ENCODE data around the gene CHIT1.

Gene CHIT1

DNA sequence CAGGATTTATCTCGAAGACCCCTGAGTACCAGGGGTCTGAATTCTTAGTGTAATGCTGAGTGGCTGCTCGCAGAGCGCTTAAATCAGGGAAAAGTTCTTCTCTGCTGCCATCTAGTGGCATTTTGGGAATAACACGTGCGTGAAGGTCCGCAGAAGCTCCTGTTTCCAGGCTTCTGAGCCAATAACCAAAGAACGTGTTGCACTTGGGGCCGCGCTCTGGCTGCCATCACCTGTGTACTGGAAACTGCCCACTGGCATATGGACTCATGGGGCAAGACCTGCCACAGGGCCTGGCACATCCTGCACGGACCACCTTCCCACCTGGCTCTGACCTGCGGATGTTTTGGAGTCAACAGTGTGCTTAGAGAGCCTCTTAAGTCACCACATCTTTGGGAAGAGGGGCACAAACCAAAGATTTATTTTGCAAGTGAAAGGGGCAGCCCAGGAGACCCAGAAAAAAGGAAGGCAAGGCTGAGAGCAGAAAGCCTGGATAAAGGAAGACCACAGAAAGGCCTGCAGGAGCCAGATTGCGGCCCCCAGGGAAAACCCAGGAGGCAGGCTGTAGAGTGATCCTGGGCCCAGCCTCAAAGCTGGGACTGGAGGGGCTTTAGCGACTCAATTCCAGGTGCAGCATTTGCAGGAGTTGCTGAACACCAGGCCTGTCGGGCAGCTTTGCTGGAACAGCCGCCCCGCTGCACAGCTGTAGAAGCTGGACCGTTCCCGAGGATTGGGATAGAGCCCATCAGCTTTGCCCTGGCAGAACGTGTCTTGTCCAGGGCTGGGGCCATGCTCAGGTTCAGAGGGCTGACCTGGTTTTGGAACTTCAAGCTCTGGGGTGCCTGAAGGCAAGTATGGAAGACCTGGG, 13.0 kb downstream of the CHIT1 start:
- no peak overlapping the region for H3K4me3 ChIP-seq (ENCODE audit: low read depth, low read length)
- H3K27me3 ChIP-seq (ENCODE audit: insufficient read depth, low read length) = peaks cover 30% of the 10 kb centered on the region
- H3K79me2 ChIP-seq (ENCODE audit: control insufficient read depth, insufficient read depth, low read length, unreplicated experiment) = no peaks in the 10 kb centered on the region
- H3K36me3 ChIP-seq (ENCODE audit: insufficient read depth, low read length) = no peaks in the 10 kb centered on the region
- no peak overlapping the region for H2AFZ ChIP-seq (ENCODE audit: low read length, unreplicated experiment)
- H3K4me1 ChIP-seq (ENCODE audit: control insufficient read depth, insufficient read depth, low read length, unreplicated experiment) = no peaks in the 10 kb centered on the region
- no peak overlapping the region for H3K27ac ChIP-seq (ENCODE audit: low read depth, low read length)

DNA sequence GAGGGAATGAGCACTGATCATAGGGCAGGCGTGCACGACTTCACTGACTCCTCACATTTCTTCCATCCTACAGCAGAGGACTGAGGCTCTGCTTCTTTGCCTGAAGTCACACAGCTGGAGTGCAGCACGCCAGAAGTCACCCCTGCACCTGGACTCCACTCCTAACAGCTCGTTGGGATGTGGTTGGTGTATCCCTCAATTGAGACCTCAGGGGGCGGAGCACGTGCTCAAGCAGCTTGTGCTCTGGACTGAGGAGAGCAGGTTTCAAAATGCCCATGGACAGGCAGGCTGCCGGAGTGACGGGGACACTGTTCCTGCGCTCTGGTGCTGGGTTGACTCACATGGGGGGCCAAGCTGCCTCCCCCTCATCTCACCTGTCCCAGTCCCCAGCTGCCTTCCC, 13.9 kb downstream of the CHIT1 start:
- Histone ChIP-seq H3K79me2 (ENCODE audit: control insufficient read depth, insufficient read depth, low read length, unreplicated experiment) (no peaks in the 10 kb centered on the region), H3K27me3 (ENCODE audit: insufficient read depth, low read length) (peaks cover 26% of the 10 kb centered on the region), H3K27ac (ENCODE audit: low read depth, low read length) (no peak overlapping the region), H3K4me1 (ENCODE audit: control insufficient read depth, insufficient read depth, low read length, unreplicated experiment) (no peaks in the 10 kb centered on the region), H3K4me3 (ENCODE audit: low read depth, low read length) (no peak overlapping the region), H3K36me3 (ENCODE audit: insufficient read depth, low read length) (no peaks in the 10 kb centered on the region), H2AFZ (ENCODE audit: low read length, unreplicated experiment) (no peak overlapping the region)

DNA sequence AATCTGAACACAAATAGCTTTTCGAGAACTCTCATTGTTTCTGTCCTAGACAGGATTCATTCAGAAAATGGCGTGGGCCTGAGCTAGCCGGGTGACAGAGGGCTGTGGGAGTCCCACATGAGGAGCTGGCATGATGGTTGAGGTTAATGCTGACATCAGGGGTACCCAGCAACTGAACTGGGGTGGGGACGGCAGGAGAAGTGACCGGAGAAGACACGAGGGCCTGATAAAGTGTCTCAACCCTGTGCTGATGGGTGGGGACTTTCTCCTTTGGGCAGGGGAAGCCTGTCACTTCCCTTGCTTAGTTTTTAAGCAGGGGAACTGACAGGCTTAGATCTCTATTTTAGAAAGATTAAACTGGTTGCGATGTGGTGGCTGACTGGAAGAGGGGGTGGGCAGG, 14.6 kb downstream of the CHIT1 start:
- H3K4me3 ChIP-seq (ENCODE audit: low read depth, low read length) = no peak overlapping the region
- H3K79me2 ChIP-seq (ENCODE audit: control insufficient read depth, insufficient read depth, low read length, unreplicated experiment) = no peaks in the 10 kb centered on the region
- H3K27ac ChIP-seq (ENCODE audit: low read depth, low read length) = no peak overlapping the region
- peaks cover 26% of the 10 kb centered on the region for H3K27me3 ChIP-seq (ENCODE audit: insufficient read depth, low read length)
- no peak overlapping the region for H2AFZ ChIP-seq (ENCODE audit: low read length, unreplicated experiment)
- H3K36me3 ChIP-seq (ENCODE audit: insufficient read depth, low read length) = no peaks in the 10 kb centered on the region
- no peaks in the 10 kb centered on the region for H3K4me1 ChIP-seq (ENCODE audit: control insufficient read depth, insufficient read depth, low read length, unreplicated experiment)

DNA sequence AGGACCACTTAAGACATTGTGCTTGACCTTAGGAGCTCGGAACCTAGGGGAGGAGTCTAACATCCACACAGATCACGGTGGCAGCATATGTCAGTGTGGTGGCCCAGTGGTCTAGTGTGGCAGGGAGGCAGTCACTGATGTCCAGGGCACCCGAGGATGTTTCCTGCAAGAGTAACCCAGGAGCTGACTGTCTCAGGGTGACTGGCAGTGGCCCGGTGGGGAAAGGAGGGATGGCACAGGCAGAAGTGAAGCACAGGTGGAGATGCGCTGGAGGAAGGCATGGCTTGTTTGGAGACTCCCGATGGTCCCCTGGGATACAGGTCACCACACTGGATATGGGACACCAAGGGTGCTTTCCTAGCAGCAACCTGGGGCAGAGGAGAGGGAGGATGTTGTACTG, 16.3 kb downstream of the CHIT1 start:
- peaks cover 10% of the 10 kb centered on the region; the same call in 1 of the 2 replicates for H3K27me3 ChIP-seq (ENCODE audit: insufficient read depth, low read length)
- no peaks in the 10 kb centered on the region for H3K36me3 ChIP-seq (ENCODE audit: insufficient read depth, low read length)
- H3K79me2 ChIP-seq (ENCODE audit: control insufficient read depth, insufficient read depth, low read length, unreplicated experiment) = no peaks in the 10 kb centered on the region
- H3K4me3 ChIP-seq (ENCODE audit: low read depth, low read length) = no peak overlapping the region
- no peaks in the 10 kb centered on the region for H3K4me1 ChIP-seq (ENCODE audit: control insufficient read depth, insufficient read depth, low read length, unreplicated experiment)
- no peak overlapping the region for H3K27ac ChIP-seq (ENCODE audit: low read depth, low read length)
- H2AFZ ChIP-seq (ENCODE audit: low read length, unreplicated experiment) = no peak overlapping the region

DNA sequence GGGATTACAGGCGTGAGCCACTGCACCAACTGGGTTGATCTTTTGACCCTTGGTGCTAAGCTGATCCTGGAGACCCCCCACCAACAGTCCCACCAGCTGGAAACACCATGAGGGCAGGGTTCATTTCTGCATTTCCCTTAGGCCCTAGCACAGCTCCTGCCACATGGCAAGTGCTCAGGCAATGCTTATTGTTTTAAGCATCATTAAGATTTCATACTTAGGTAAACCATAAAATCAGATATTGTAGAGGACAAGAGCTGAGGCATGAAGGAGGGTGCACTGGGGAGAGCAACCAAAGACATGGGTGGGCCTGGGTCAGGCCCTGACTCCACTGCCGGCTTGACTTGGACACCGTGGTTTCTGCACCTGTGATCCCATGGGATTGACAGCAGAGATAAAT, 17.7 kb downstream of the CHIT1 start:
- H3K36me3 ChIP-seq (ENCODE audit: insufficient read depth, low read length) = no peaks in the 10 kb centered on the region
- no peak overlapping the region for H2AFZ ChIP-seq (ENCODE audit: low read length, unreplicated experiment)
- no peaks in the 10 kb centered on the region for H3K4me1 ChIP-seq (ENCODE audit: control insufficient read depth, insufficient read depth, low read length, unreplicated experiment)
- no peaks in the 10 kb centered on the region for H3K79me2 ChIP-seq (ENCODE audit: control insufficient read depth, insufficient read depth, low read length, unreplicated experiment)
- H3K27me3 ChIP-seq (ENCODE audit: insufficient read depth, low read length) = 0 out of 2 replicates have a peak, but pooled peaks cover under 1% of the 10 kb centered on the region
- H3K27ac ChIP-seq (ENCODE audit: low read depth, low read length) = no peak overlapping the region
- no peak overlapping the region for H3K4me3 ChIP-seq (ENCODE audit: low read depth, low read length)

DNA sequence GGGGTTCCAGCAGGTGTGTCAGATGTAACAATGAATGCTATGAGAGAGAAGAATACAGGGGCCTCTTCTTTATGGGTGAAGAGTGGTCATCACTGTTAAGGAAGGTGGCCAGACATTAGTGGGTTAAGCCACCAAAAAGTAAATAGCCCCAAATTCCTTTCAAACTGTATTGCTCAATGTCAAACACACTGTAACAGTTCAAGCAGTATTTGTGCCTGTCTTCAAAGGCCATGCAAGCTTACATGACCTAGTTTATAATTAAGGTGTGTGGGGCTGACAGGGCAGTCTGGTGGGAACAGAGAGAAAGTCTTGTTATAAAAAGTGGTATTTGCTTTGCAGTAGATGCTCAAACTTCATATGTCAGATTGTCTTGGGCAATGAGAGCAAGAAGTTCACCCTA, 18.5 kb downstream of the CHIT1 start:
- Histone ChIP-seq H3K27ac (ENCODE audit: low read depth, low read length) (no peak overlapping the region), H3K36me3 (ENCODE audit: insufficient read depth, low read length) (no peaks in the 10 kb centered on the region), H2AFZ (ENCODE audit: low read length, unreplicated experiment) (no peak overlapping the region), H3K4me1 (ENCODE audit: control insufficient read depth, insufficient read depth, low read length, unreplicated experiment) (no peaks in the 10 kb centered on the region), H3K4me3 (ENCODE audit: low read depth, low read length) (no peak overlapping the region), H3K27me3 (ENCODE audit: insufficient read depth, low read length) (no peaks in the 10 kb centered on the region), H3K79me2 (ENCODE audit: control insufficient read depth, insufficient read depth, low read length, unreplicated experiment) (no peaks in the 10 kb centered on the region)

DNA sequence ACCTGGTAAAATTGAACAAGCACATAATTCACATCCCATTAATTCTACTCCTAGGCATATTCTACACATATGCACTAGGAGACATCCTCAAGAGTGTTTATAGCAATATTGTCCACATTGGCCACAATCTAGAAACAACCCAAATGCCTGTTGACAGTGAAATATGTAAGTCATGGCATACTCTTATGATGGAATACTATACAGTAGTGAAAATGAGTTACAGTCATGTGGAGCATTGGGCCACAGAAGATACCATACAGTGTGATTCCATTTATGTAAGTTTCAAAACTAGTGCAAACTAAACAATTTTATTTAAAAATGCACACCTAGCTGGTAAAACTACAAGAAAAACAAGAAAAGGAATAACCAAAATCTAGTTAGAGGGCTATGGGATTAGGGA, 19.1 kb downstream of the CHIT1 start:
- Histone ChIP-seq H3K27ac (ENCODE audit: low read depth, low read length) (no peak overlapping the region), H3K36me3 (ENCODE audit: insufficient read depth, low read length) (no peaks in the 10 kb centered on the region), H2AFZ (ENCODE audit: low read length, unreplicated experiment) (no peak overlapping the region), H3K4me1 (ENCODE audit: control insufficient read depth, insufficient read depth, low read length, unreplicated experiment) (no peaks in the 10 kb centered on the region), H3K4me3 (ENCODE audit: low read depth, low read length) (no peak overlapping the region), H3K27me3 (ENCODE audit: insufficient read depth, low read length) (no peaks in the 10 kb centered on the region), H3K79me2 (ENCODE audit: control insufficient read depth, insufficient read depth, low read length, unreplicated experiment) (no peaks in the 10 kb centered on the region)

DNA sequence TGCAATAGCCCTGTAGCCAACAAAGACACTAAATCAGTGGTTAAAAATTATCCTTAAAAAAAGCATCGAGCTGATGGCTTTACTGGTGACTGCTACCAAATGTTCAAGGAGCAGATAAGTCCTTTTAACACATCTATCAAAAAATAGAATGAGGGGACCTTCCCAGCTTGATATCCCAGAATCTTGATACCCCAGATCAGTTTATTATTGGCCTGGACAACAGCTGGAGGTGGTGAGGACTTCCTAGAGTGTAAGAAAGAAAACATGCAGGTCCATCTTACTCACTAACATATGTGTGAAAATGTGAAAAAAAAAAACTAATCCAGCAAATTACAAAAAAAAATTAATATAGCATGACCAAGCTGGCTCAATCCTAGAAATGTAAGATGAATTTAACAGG, 21.3 kb downstream of the CHIT1 start:
- no peak overlapping the region for H3K4me3 ChIP-seq (ENCODE audit: low read depth, low read length)
- H3K36me3 ChIP-seq (ENCODE audit: insufficient read depth, low read length) = no peaks in the 10 kb centered on the region
- no peaks in the 10 kb centered on the region for H3K79me2 ChIP-seq (ENCODE audit: control insufficient read depth, insufficient read depth, low read length, unreplicated experiment)

DNA sequence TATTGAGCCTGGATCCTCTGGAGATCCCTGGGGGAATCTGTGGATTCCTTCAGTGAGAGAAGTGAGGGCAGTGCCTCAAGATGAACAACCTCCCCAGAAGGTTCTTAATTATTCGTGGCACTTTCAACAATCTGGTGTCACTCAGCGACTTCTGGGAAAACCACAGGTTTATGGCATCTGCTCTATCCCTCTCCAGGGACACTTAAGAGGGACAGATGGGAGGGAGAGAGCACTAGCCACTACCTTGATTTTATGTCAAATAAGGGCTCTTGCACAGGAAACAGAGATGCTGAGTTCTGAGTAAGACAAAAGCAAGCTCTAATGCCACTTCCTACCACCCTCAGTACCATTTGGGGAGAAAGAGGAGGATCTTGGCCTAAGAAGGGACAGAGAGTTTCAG, 21.7 kb downstream of the CHIT1 start:
- H3K79me2 ChIP-seq (ENCODE audit: control insufficient read depth, insufficient read depth, low read length, unreplicated experiment) = no peaks in the 10 kb centered on the region
- no peak overlapping the region for H3K4me3 ChIP-seq (ENCODE audit: low read depth, low read length)
- H3K4me1 ChIP-seq (ENCODE audit: control insufficient read depth, insufficient read depth, low read length, unreplicated experiment) = peaks cover 6% of the 10 kb centered on the region
- H3K27me3 ChIP-seq (ENCODE audit: insufficient read depth, low read length) = no peaks in the 10 kb centered on the region
- no peak overlapping the region for H3K27ac ChIP-seq (ENCODE audit: low read depth, low read length)
- no peaks in the 10 kb centered on the region for H3K36me3 ChIP-seq (ENCODE audit: insufficient read depth, low read length)
- H2AFZ ChIP-seq (ENCODE audit: low read length, unreplicated experiment) = no peak overlapping the region

More for the DNA sequence above, 21.3 kb downstream of the CHIT1 start:
- Histone ChIP-seq H3K4me1 (ENCODE audit: control insufficient read depth, insufficient read depth, low read length, unreplicated experiment) (peaks cover 2% of the 10 kb centered on the region), H3K27me3 (ENCODE audit: insufficient read depth, low read length) (no peaks in the 10 kb centered on the region), H2AFZ (ENCODE audit: low read length, unreplicated experiment) (no peak overlapping the region), H3K27ac (ENCODE audit: low read depth, low read length) (no peak overlapping the region)

DNA sequence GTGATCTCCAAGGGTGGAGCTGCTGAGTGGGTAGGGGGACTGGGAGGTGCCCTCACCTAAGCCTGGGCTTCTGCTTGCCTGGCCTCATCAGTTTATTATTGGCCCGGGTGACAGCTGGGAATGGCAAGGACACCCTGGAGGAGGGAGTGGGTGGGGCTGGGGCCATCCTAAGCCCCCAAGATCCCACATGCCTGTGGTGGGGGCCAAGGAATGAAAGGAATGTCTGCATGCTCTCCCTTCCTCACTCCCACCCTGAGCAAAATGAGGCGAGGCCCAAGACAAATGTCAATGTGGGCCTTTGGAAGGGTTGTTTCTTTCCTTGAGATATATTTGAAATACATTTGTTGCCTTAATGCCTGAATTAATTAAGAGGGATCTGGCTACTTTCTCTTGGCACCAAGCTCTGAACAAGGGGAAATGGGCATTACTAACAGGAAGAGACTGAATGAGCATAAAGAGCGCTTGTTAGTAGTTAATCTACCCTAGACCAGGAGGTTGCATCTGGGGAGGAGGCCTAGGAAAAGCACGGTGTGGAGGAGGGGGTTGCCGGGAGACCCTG, 23.3 kb downstream of the CHIT1 start:
- H3K27ac ChIP-seq (ENCODE audit: low read depth, low read length) = no peak overlapping the region
- no peak overlapping the region for H2AFZ ChIP-seq (ENCODE audit: low read length, unreplicated experiment)
- no peaks in the 10 kb centered on the region for H3K27me3 ChIP-seq (ENCODE audit: insufficient read depth, low read length)
- H3K4me3 ChIP-seq (ENCODE audit: low read depth, low read length) = no peak overlapping the region
- no peaks in the 10 kb centered on the region for H3K36me3 ChIP-seq (ENCODE audit: insufficient read depth, low read length)
- H3K4me1 ChIP-seq (ENCODE audit: control insufficient read depth, insufficient read depth, low read length, unreplicated experiment) = peaks cover 16% of the 10 kb centered on the region
- H3K79me2 ChIP-seq (ENCODE audit: control insufficient read depth, insufficient read depth, low read length, unreplicated experiment) = no peaks in the 10 kb centered on the region

DNA sequence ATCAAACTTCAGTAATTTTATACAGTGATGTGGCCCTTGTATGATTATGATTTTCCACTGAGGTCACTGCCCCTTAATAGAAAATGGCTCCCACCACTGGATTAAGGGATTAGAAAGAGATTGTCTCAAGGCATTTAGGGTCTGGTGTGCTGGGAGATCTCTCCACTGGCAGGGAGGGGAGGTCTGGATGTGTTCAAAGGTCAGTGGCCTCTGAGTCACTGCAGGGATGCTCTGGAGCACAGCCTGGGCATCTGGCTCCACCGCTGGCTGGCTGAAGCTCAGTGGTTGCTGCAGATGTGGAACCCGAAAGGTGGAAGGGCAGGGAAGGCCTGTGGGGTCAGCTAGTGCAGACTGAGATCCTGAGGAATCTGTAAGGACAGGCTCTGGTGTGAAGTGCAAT, 24.7 kb downstream of the CHIT1 start:
- Histone ChIP-seq H3K27me3 (ENCODE audit: insufficient read depth, low read length) (no peaks in the 10 kb centered on the region), H3K79me2 (ENCODE audit: control insufficient read depth, insufficient read depth, low read length, unreplicated experiment) (no peaks in the 10 kb centered on the region), H3K27ac (ENCODE audit: low read depth, low read length) (no peak overlapping the region), H3K4me1 (ENCODE audit: control insufficient read depth, insufficient read depth, low read length, unreplicated experiment) (peaks cover 30% of the 10 kb centered on the region), H3K4me3 (ENCODE audit: low read depth, low read length) (no peak overlapping the region), H3K36me3 (ENCODE audit: insufficient read depth, low read length) (no peaks in the 10 kb centered on the region), H2AFZ (ENCODE audit: low read length, unreplicated experiment) (no peak overlapping the region)
